ENCODE results near the gene S1PR4. TPM values are rescaled to one million over a fixed set of nuclear protein-coding genes. Genes with fewer than 3 reads are reported as not detected.
A peak's percentile ranks its signal among the peaks of the same experiment; 100 is the strongest.

S1PR4 gene
- total and polyA plus RNA-seq, 9 of the 15 experiments (the other 6 are each of a cell fraction or from before 2014, with no cell fraction given) = 0.27 TPM; not detected in 8

DNA sequence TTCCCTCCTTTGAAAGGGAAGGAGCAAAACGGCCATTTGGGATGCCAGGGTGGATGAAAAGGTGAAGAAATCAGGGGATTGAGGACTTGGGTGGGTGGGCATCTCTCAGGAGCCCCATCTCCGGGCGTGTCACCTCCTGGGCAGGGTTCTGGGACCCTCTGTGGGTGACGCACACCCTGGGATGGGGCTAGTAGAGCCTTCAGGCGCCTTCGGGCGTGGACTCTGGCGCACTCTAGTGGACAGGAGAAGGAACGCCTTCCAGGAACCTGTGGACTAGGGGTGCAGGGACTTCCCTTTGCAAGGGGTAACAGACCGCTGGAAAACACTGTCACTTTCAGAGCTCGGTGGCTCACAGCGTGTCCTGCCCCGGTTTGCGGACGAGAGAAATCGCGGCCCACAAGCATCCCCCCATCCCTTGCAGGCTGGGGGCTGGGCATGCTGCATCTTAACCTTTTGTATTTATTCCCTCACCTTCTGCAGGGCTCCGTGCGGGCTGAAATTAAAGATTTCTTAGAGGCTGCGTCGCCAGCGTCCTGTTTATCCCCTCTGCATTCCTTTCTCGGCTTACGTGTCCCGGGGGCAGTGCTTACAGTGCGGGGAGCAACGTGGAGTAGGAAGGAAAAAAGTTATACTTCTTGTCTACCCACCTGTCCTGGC lies 15.2 kb upstream of the S1PR4 start (continued):
- TF ChIP-seq, protein P1, sequence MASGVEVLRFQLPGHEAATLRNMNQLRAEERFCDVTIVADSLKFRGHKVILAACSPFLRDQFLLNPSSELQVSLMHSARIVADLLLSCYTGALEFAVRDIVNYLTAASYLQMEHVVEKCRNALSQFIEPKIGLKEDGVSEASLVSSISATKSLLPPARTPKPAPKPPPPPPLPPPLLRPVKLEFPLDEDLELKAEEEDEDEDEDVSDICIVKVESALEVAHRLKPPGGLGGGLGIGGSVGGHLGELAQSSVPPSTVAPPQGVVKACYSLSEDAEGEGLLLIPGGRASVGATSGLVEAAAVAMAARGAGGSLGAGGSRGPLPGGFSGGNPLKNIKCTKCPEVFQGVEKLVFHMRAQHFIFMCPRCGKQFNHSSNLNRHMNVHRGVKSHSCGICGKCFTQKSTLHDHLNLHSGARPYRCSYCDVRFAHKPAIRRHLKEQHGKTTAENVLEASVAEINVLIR (CRISPR knock-in tag; IDR thresholded peaks at IDR 0.05) = no peak
- TF ChIP-seq MED1 (CRISPR knock-in tag; IDR thresholded peaks at IDR 0.05; ENCODE audit: borderline replicate concordance) (no peak), VEZF1 (CRISPR knock-in tag; IDR thresholded peaks at IDR 0.05) (peak; percentile 18; the same call in 1 of the 2 replicates), ZNF830 (CRISPR knock-in tag; IDR thresholded peaks at IDR 0.05) (no peak), ZFP30 (CRISPR knock-in tag; IDR thresholded peaks at IDR 0.05; ENCODE audit: borderline replicate concordance) (no peak), TEAD4 (IDR thresholded peaks at IDR 0.05; ENCODE audit: low read length) (no peak), TEAD4 (CRISPR knock-in tag; IDR thresholded peaks at IDR 0.05; ENCODE audit: borderline replicate concordance) (no peak), EGR1 (conservative IDR thresholded peaks at IDR 0.05) (no peak), CHD1 (IDR thresholded peaks at IDR 0.05; ENCODE audit: low read length) (no peak), STAG1 (CRISPR knock-in tag; IDR thresholded peaks at IDR 0.05; ENCODE audit: borderline replicate concordance) (peak; percentile 62; the same call in 1 of the 2 replicates), ZNF212 (CRISPR knock-in tag; IDR thresholded peaks at IDR 0.05) (no peak)
- TF ChIP-seq, protein P2, sequence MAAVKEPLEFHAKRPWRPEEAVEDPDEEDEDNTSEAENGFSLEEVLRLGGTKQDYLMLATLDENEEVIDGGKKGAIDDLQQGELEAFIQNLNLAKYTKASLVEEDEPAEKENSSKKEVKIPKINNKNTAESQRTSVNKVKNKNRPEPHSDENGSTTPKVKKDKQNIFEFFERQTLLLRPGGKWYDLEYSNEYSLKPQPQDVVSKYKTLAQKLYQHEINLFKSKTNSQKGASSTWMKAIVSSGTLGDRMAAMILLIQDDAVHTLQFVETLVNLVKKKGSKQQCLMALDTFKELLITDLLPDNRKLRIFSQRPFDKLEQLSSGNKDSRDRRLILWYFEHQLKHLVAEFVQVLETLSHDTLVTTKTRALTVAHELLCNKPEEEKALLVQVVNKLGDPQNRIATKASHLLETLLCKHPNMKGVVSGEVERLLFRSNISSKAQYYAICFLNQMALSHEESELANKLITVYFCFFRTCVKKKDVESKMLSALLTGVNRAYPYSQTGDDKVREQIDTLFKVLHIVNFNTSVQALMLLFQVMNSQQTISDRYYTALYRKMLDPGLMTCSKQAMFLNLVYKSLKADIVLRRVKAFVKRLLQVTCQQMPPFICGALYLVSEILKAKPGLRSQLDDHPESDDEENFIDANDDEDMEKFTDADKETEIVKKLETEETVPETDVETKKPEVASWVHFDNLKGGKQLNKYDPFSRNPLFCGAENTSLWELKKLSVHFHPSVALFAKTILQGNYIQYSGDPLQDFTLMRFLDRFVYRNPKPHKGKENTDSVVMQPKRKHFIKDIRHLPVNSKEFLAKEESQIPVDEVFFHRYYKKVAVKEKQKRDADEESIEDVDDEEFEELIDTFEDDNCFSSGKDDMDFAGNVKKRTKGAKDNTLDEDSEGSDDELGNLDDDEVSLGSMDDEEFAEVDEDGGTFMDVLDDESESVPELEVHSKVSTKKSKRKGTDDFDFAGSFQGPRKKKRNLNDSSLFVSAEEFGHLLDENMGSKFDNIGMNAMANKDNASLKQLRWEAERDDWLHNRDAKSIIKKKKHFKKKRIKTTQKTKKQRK (IDR thresholded peaks at IDR 0.05; ENCODE audit: borderline replicate concordance, low read depth, low read length) = no peak
- TF ChIP-seq, protein P3, sequence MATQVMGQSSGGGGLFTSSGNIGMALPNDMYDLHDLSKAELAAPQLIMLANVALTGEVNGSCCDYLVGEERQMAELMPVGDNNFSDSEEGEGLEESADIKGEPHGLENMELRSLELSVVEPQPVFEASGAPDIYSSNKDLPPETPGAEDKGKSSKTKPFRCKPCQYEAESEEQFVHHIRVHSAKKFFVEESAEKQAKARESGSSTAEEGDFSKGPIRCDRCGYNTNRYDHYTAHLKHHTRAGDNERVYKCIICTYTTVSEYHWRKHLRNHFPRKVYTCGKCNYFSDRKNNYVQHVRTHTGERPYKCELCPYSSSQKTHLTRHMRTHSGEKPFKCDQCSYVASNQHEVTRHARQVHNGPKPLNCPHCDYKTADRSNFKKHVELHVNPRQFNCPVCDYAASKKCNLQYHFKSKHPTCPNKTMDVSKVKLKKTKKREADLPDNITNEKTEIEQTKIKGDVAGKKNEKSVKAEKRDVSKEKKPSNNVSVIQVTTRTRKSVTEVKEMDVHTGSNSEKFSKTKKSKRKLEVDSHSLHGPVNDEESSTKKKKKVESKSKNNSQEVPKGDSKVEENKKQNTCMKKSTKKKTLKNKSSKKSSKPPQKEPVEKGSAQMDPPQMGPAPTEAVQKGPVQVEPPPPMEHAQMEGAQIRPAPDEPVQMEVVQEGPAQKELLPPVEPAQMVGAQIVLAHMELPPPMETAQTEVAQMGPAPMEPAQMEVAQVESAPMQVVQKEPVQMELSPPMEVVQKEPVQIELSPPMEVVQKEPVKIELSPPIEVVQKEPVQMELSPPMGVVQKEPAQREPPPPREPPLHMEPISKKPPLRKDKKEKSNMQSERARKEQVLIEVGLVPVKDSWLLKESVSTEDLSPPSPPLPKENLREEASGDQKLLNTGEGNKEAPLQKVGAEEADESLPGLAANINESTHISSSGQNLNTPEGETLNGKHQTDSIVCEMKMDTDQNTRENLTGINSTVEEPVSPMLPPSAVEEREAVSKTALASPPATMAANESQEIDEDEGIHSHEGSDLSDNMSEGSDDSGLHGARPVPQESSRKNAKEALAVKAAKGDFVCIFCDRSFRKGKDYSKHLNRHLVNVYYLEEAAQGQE (IDR thresholded peaks at IDR 0.05; ENCODE audit: borderline replicate concordance) = peak; percentile 86
- TF ChIP-seq, protein P3 (CRISPR knock-in tag; IDR thresholded peaks at IDR 0.05; ENCODE audit: low read depth) = no peak

Data from K562 (cell line).